Neural cell (in vitro differentiated cells): ENCODE measurements around the gene CKB. TPM values are rescaled to one million over a fixed set of nuclear protein-coding genes. Genes with fewer than 3 reads are reported as not detected.
A peak's percentile ranks its signal among the peaks of the same experiment; 100 is the strongest.

ENCODE experiments used
- H2AFZ ChIP-seq: fragments of 200-600, 300-800 bp; sonication (generic), shearing (Covaris generic); 2 replicates; pipeline ENCODE4 v1.6.0; 2014; ENCODE audit warnings: low read depth, mild to moderate bottlenecking, antibody characterized with exemption, low read length, moderate library complexity
- H3F3A ChIP-seq: fragments of 200-600 bp; shearing (Covaris generic); 2 replicates; pipeline ENCODE4 v1.6.1; 2016; ENCODE audit warnings: mild to moderate bottlenecking, moderate library complexity, mixed read lengths, antibody characterized with exemption, low read length; ENCODE audit not compliant: insufficient read depth, poor library complexity, severe bottlenecking
- H3K27ac ChIP-seq: fragments of 200-600, 300-800 bp; sonication (generic), shearing (Covaris generic); 2 replicates; pipeline ENCODE4 v1.5.1; 2014; ENCODE audit warnings: mild to moderate bottlenecking, low read length, moderate library complexity
- H3K27me3 ChIP-seq: fragments of 300-800, 200-600 bp; sonication (generic), shearing (Covaris generic); 2 replicates; pipeline ENCODE4 v1.6.0; 2014; ENCODE audit warnings: mild to moderate bottlenecking, low read depth, low read length, moderate library complexity; ENCODE audit not compliant: insufficient read depth
- H3K36me3 ChIP-seq: fragments of 300-800, 200-600 bp; sonication (generic), shearing (Covaris generic); 2 replicates; pipeline ENCODE4 v1.5.1; 2014; ENCODE audit warnings: mild to moderate bottlenecking, antibody characterized with exemption, low read length, moderate library complexity; ENCODE audit not compliant: insufficient read depth
- H3K4me2 ChIP-seq: fragments of 300-800, 200-600 bp; sonication (generic), shearing (Covaris generic); 2 replicates; pipeline ENCODE4 v1.6.0; 2014; ENCODE audit warnings: mild to moderate bottlenecking, low read length
- H3K4me3 ChIP-seq: fragments of 300-800, 200-600 bp; sonication (generic), shearing (Covaris generic); 2 replicates; pipeline ENCODE4 v1.5.1; 2014; ENCODE audit warnings: mild to moderate bottlenecking, low read length, moderate library complexity
- H3K79me2 ChIP-seq: fragments of 200-600 bp; shearing (Covaris generic); replicated peaks from 2 replicates; pipeline ENCODE4 v1.6.0; 2014; ENCODE audit warnings: mild to moderate bottlenecking, low read length, moderate library complexity; ENCODE audit not compliant: insufficient read depth
- H3K9ac ChIP-seq: fragments of 300-800, 200-600 bp; sonication (generic), shearing (Covaris generic); 2 replicates; pipeline ENCODE4 v1.6.1; 2016; ENCODE audit warnings: mild to moderate bottlenecking, low read length, mixed read lengths
- H3K9me2 ChIP-seq: fragments of 200-600 bp; shearing (Covaris generic); 2 replicates; pipeline ENCODE4 v1.6.1; 2016; ENCODE audit warnings: mild to moderate bottlenecking, low read length, mixed read lengths; ENCODE audit not compliant: insufficient read depth
- H3K9me3 ChIP-seq: fragments of 200-600, 300-800 bp; sonication (generic), shearing (Covaris generic); 2 replicates; pipeline ENCODE4 v1.6.1; 2016; ENCODE audit warnings: mild to moderate bottlenecking, mixed run types, low read length, moderate library complexity, mixed read lengths
- H4K20me1 ChIP-seq: fragments of 200-600 bp; shearing (Covaris generic); 2 replicates; pipeline ENCODE4 v1.6.1; 2016; ENCODE audit warnings: mild to moderate bottlenecking, mixed run types; ENCODE audit not compliant: insufficient read depth
- CTCF ChIP-seq: fragments of 450-650 bp; IDR thresholded peaks from 2 replicates; pipeline ENCODE4 v1.5.1; 2014; ENCODE audit warnings: antibody characterized with exemption, mild to moderate bottlenecking, moderate library complexity; ENCODE audit not compliant: poor library complexity, severe bottlenecking
- EP300 ChIP-seq: fragments of 450-650 bp; conservative IDR thresholded peaks from 2 replicates; pipeline ENCODE4 v1.6.1; 2014; ENCODE audit warnings: antibody characterized with exemption, mild to moderate bottlenecking, moderate library complexity; ENCODE audit not compliant: poor library complexity, severe bottlenecking
- EZH2 ChIP-seq: fragments of 200-600, 300-800 bp; shearing (Covaris generic), sonication (generic); IDR thresholded peaks from 2 replicates; pipeline ENCODE4 v1.6.1; 2014; ENCODE audit warnings: antibody characterized with exemption, low read length, borderline replicate concordance, mild to moderate bottlenecking; ENCODE audit not compliant: insufficient read depth, poor library complexity, severe bottlenecking
- MXI1 ChIP-seq: fragments of 450-650 bp; conservative IDR thresholded peaks from 2 replicates; pipeline ENCODE4 v1.6.1; 2014; ENCODE audit warnings: antibody characterized with exemption, mild to moderate bottlenecking; ENCODE audit not compliant: poor library complexity, severe bottlenecking
- POLR2AphosphoS5 ChIP-seq: IDR thresholded peaks from 2 replicates; pipeline ENCODE4 v1.6.1; 2012
- RAD21 ChIP-seq: fragments of 450-650 bp; conservative IDR thresholded peaks from 2 replicates; pipeline ENCODE4 v1.6.1; 2014; ENCODE audit warnings: antibody characterized with exemption, mild to moderate bottlenecking, moderate library complexity
- REST ChIP-seq: IDR thresholded peaks from 2 replicates; pipeline ENCODE4 v1.6.1; 2012; ENCODE audit warnings: borderline replicate concordance
- SMC3 ChIP-seq: fragments of 450-650 bp; conservative IDR thresholded peaks from 2 replicates; pipeline ENCODE4 v1.6.1; 2014; ENCODE audit warnings: antibody characterized with exemption, mild to moderate bottlenecking, moderate library complexity; ENCODE audit not compliant: poor library complexity
- TAF1 ChIP-seq: IDR thresholded peaks from 2 replicates; pipeline ENCODE4 v1.6.1; 2012; ENCODE audit warnings: low read depth
- polyA plus RNA-seq: library from polyadenylated mRNA; depleted of rRNA; stranded (reverse); fragments of >200 nt; gene quantifications from 2 replicates; pipeline ENCODE4 v1.2.3, GENCODE V29; 2014

The CKB gene
- polyA plus RNA-seq, 1 donor from 2014 or later, result 918 TPM

GRCh38 chr14:103521951-103522563 lies 573 bp downstream of the CKB start:
- Histone ChIP-seq H3K36me3 (peaks cover 7% of the 10 kb centered on the region), H3K27ac (peak overlapping the region; percentile 90), H3K9me2 (no peaks in the 10 kb centered on the region), H3F3A (no peaks in the 10 kb centered on the region), H2AFZ (no peak overlapping the region), H3K4me3 (peak overlapping the region; percentile 91), H3K4me2 (no peak overlapping the region), H3K79me2 (peaks cover 16% of the 10 kb centered on the region), H3K27me3 (no peaks in the 10 kb centered on the region), H3K9me3 (no peaks in the 10 kb centered on the region), H3K9ac (peak overlapping the region; percentile 97), H4K20me1 (peaks cover 19% of the 10 kb centered on the region)
- no peak for TF ChIP-seq RAD21
- peak; percentile 52 for TF ChIP-seq REST
- TF ChIP-seq MXI1, result peak; percentile 81
- TF ChIP-seq POLR2AphosphoS5, result peak; percentile 78
- no peak for TF ChIP-seq EZH2
- no peak for TF ChIP-seq CTCF
- TF ChIP-seq SMC3, result no peak
- peak; percentile 20 for TF ChIP-seq EP300
- peak; percentile 32 for TF ChIP-seq TAF1

- Histone ChIP-seq H3F3A (no peaks in the 10 kb centered on the region), H3K9ac (peak overlapping the region; percentile 97), H3K4me2 (no peak overlapping the region), H3K27ac (peak overlapping the region; percentile 90), H3K9me3 (no peaks in the 10 kb centered on the region), H3K79me2 (peaks cover 16% of the 10 kb centered on the region), H3K9me2 (no peaks in the 10 kb centered on the region), H3K4me3 (peak overlapping the region; percentile 91), H2AFZ (no peak overlapping the region), H3K36me3 (peaks cover 7% of the 10 kb centered on the region), H4K20me1 (peaks cover 19% of the 10 kb centered on the region), H3K27me3 (no peaks in the 10 kb centered on the region)
- TF ChIP-seq REST, result no peak
- no peak for TF ChIP-seq RAD21
- TF ChIP-seq CTCF, result no peak
- TF ChIP-seq EZH2, result no peak
- TF ChIP-seq MXI1, result peak; percentile 3
- TF ChIP-seq POLR2AphosphoS5, result peak; percentile 18
- no peak for TF ChIP-seq TAF1
- no peak for TF ChIP-seq EP300
- no peak for TF ChIP-seq SMC3
Observed at GRCh38 chr14:103521438-103521950, 1.1 kb downstream of the CKB start.
